ENCODE measurements around the gene XYLT1.
A peak's percentile ranks its signal among the peaks of the same experiment; 100 is the strongest.

XYLT1 gene

DNA sequence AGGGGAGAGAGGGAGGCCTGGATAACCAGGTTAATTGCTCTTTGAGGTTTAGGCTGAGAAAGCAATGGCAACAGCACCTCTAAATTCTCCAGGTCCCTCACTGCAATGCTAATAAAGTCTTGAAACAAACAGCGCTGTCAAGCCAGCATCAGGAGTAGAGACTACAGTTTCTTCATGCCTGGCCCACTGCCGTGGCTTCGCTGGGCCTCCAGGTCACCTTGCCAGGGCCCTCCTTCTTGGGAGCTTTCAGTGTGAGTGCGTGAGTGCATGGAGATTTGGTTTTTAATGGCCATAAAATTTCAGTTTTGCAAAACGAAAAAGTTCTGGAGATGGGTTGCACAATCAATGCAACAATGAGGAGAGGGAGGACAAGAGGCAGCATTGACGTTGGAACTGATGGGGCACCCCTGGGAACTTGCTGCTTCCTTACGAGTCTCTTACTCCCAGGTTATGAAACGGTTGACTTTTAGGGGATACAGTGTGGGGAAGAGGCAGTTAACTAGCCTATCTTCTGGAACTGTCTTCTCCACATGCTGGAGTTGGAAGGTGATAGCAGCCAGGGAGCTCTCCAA is 229.4 kb downstream of the XYLT1 start:
- no peak for DNase-seq

DNA sequence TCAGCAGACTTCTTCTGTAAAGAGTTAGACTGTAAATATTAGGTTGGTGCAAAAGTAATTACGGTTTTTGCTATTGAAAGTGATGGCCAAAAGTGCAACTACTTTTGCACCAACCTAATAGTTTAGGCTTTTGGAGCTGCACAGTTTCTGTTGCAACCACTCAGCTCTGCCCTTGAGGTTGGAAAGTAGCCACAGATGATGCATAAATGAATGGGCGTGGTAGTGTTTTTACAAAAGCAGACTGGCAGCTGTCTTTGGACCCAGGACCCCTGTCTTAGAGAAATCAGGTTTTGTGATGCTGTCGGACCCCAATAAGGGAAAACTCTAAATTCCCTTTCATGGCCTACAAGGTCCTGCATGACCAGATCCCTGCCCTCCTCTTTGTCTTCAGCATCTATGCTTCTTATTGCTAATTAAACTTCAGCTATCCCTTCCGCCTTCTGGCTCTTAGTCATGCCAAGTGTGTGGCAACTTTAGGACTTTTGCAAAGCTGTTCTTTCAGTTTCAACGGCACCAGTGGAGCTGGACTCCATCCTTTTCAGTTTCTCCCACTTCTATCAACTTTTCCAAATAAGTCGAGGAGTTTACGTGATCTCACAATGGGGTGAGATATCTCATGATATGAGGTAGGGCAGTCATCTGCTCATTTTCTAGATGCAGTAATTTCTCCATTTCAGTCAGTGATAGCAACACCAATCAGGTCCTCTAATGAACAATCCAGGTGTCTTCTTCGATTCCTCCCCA is 232.3 kb downstream of the XYLT1 start:
- no peak for DNase-seq

DNA sequence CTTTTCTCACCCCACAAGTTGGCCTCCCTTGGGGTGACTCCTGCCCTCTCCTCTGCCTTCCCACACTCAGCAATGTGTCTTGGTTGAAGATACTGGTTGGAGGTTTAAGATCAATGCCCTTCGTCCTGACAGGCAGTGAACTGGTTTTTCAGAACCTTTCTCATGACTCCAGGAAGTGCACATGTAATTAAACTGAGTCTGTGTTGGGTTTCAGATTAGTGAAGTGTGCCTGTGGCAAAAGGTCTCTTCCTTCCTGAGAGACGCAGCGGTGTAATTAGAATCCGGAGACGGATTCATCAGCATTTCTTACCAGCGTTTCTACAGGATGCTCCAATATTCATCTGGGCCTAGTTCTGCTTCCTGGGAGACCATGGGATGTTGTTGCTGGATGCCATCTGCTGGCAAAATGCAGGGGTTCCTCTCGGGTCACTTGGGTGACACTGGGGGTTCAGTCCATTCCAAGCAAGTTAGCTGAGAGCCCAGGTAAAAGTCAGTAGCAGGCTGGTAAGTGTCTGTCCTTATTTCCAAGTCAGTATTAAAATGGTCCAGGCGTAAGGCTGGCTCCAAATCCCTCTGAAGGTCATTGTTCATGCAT is 233.3 kb downstream of the XYLT1 start:
- DNase-seq, result no peak

DNA sequence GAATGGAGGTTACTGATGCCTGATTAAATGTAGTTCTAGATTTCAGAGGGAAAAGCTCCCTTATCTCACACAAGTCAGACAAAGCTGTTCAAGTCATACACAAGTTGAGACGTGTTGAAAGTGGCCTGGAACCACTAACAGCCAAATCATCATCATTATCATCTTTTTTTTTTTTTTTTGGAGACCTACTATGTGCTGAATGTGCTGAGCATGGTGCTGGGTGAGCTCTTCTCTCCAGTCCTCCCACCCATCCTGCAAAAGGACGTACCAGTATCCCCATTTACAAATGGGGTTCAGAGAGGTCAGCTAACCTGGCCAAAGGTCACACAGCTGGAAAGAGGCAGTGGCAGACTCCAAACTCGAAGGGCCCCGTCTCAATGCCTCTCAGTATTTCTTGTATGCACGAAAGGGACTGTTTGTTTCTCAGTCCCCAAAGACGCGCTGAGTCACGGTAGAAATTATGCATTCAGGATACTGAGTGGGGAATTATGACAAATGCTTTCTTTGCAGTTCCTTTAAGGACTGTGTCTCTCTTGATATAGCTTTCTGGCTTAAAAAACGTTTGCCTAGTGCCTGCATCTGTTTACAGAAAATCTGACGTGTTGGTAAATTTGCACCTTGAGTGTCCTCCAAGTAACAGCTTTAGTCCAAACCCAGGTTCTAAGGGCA is 235.5 kb downstream of the XYLT1 start:
- DNase-seq, result no peak

DNA sequence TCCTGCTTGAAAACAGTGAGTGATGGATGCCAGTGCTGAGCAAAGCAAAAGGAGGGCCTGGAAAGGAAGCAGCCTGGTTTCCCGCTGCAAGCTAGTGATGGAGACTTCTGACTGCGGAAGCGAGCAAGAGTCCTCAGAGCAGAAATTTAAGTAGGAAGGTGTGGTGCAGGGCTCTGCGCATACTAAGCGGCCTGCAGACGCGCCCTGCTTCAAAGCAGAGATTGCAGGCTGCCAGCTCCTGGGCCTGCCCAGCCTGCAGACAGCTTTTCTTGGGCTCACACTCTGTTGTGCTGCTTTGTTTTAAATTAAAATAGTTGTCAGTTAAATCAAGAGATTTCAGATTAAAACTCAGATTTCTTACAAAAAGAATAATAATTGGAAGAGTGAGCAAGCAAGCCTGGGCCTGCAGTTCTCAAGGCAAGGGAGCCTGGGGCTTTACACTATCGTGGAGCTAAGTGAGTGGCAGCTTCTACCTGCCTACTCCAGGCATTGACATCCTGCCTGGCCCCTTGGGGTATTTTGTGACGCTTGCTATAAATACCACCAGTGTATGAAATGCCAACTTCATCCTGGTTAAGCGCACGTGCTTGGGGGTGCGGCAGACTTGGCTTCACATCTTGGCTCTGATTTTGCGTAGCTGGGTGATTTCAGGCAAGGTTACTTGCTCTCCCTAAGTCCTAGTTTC is 237.3 kb downstream of the XYLT1 start:
- DNase-seq, result no peak

DNA sequence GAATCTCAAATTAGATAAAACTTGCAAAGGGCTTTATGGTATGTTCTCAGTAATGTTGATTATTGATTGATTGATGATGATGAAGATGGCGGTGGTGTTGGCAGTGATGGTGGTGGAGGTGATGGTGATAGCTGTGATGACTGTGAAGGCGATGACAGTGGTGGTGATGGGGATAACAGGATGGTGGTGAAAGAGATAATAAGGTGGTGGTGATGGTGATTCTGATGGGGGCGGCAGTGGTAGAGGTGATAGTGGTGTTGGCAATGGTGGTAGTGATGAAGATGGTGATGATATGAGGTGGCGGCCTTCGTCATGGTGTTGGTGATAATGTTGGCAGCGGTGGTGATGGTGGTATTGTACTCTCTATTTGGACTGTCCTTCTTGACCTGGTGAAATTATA is 238.3 kb downstream of the XYLT1 start:
- DNase-seq, result no peak

DNA sequence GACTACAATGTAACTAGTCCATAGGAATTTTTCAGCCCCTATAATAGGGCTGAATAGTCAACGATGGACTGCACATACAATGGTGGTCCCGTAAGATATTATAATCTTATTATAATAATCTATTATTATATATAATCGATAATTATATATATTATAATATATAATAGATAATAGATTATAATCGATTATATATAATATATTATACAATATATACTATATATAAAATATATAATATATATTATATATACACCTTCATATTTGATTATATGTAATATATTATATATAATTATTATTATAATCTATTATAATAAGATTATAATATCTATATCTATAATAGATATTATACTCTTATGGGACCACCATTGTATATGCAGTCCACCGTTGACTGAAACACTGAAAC is 238.8 kb downstream of the XYLT1 start:
- DNase-seq, result no peak

DNA sequence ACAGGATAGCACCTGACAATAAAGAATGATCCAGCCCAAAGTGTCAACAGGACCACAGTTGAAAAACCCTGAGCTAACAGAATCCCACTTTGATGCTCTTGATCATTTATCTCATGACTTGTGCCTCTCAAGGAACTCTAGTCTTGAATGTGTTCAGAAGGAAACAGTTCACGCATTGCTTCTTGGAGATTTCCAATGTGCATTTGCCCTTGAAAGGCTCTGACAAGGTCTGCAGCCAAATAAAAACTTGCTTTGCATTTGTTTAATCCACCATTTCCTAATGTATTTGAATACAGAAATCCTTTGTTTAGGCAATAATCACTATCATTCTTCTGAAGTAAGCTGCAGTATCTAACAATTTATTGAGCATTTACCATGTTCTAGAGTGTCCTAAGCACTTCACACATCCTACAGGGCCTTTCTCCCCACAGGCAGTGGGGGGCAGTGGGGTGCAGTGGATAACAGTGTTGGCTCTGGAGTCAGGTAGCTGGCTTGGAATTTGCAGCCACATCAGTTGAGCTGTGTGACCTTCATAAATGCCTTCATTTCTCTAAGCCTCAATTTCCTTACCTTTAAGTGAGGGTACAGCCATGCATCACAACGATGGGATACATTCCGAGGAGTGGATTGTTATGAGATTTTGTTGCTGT is 239.7 kb downstream of the XYLT1 start:
- no peak for DNase-seq

DNA sequence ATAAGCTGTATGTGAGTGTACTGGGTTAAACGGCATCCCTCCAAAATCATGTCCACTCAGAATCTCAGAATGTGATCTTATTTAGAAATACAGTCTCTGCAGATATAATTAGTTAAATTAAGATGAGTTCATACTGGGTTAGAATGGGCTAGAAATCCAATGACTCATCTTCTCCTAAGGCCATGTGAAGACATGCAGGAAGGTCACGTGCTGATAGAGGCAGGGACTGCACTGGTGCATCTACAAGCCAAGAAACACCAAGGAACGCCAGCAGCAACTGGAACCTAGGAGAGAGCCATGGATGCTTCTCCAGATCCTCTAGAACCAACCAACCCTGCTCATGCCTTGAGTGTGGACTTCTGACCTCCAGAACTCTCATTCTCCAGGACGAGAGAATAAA is 241.0 kb downstream of the XYLT1 start:
- no peak for DNase-seq

DNA sequence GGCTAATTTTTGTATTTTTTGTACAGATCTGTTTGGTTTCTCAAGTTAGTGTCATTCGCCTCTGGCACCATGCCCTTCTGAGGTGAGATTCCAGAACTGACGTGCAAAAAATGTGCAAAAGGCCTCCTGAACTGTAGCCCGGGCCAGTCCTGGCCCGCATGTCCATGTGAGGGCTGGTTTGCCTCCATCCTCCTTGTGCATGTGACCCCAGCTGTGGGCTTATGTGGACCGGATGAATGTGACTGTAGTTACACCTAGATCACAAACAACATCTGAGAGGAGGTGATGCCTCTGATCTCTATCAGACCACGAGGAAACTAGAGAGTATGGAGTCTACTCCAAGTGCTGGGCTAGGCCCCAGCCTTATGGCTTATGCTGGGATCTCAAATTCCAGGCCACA is 241.6 kb downstream of the XYLT1 start:
- DNase-seq, result no peak

DNA sequence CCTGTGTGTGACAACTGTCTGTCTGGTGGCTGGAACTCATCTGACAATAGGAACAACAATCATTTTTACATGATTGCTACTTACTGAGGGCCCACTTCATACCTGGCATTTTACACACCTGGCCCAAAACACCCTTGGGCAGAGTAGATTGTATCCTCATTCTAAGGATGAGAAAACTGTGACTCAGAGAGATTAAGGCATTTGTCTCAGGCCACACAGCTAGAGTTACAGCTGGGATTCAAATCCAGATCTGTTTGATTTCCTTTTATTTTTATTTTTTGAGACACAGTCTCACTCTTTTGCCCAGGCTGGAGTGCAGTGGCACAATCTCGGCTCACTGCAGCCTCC is 242.1 kb downstream of the XYLT1 start:
- no peak for DNase-seq

DNA sequence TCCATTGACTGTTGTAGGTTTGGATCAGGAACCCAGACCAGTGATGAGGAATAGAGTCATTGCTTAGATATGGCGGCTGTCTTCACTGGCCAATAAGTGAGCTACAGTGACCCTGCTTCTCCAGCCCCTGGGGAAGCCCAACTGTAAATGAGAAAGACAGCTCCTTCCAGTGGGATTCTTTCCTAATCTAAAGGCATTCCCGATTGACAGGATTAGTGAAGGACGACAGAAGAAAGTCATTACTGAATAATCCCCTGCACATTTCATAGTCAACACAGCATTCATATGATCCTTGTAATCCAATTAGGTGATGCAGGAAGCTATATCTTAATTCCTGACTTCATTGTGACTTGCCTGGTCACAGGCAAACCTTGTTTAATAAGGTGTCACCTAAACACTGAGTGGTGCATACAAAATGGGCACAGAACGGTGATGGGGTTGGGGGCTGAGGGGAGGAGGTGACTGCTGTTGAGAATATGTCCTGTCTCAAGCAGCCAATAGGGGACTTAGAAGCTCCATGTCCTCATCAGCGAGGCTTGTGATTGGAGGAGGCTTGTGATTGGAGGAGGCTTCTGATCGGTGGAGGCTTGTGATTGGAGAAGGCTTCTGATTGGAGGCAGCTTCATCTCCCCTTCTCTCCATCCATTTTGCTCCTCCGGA is 242.6 kb downstream of the XYLT1 start:
- DNase-seq, result no peak

DNA sequence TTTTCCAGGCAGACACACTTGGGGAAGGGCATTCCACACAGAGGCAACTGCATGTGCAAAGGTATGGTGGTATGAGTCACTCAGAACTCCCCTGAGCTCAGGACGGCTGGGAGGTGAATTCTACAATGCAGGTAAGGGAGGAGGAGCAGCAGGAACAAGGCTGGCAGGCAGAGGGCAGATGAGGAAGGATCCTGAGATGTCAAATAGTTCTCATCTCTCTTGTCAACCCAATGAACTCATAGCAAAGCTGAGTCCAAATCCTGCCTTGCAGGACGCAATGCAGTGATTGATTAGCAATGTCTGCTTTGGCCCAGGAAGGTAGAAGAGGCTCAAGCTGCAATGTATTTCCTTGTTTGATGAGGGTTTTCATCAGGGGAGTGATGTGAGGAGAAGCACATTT is 243.5 kb downstream of the XYLT1 start:
- DNase-seq, result no peak

DNA sequence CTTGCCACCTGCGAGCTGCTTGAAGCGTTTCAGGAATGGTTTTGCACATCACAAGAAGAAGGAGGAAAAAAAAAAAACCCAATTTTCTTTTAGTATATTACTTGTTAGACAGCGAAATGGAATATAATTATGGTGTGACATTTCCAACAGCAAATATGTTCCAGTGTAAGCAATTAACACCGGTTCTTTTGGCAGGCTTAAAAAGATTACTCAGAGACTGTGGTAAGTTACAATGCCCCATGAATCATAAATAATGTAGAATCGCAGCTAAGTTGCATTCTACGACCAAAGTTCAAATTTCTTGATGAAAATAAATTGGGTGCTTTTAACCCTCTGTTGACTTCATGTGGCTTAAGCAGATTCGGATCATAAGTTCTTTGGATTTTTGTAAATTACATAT is 245.2 kb downstream of the XYLT1 start:
- DNase-seq, result no peak

DNA sequence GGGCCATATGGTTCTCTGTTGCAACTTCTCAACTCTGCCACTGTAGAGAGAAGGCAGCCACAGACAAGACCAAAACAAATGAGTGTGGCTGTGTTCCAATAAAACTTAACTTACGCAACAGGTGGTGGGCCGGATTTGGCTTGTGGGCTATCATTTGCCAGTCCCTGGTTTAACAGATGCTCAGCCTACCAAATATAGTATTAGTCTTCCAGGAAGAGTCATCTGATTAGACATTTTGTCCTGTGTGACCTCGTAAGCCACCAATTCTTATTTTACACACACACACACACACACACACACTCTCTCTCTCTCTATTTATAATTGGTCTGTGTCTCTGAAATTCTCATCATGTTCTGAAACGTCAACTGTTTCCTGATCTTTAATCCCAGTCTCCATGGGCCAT is 245.9 kb downstream of the XYLT1 start:
- DNase-seq, result peak; percentile 41

DNA sequence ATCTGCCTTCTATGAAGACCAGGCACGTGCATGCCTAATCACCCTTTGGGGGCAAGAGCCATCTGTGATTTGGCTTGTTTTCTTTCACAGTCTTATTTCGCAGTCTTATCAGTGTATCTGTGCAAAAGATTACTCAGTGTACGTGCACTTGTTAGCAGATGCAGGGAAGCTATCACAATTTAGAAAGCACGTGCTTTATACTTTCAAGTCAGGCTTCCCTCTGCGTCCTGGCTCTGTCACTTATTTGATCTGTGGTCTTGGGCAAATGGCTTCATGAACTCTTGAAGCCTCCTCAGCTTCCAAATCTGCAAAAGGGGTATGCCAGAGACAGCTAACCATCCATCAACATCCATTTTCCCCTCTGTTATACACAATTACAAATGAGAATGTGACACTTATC is 246.4 kb downstream of the XYLT1 start:
- DNase-seq, result no peak

DNA sequence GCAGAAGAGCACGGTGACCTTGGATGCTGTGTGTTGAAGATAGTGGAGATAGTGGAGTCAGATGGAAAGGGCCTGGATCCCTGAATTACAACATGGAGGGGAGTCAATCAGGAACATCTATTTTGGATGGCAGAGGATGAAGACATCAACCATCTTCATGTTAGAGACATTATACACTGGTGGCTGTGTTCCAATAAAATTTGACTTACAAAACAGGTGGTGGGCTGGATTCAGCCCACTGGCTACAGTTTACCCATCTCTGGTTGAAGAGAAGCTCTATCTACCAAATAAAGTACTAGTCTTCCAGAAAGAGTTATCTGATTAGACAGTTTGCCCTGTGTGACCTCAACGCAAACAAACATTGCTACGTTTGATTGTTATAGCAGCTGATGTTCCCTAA is 247.2 kb downstream of the XYLT1 start:
- no peak for DNase-seq

DNA sequence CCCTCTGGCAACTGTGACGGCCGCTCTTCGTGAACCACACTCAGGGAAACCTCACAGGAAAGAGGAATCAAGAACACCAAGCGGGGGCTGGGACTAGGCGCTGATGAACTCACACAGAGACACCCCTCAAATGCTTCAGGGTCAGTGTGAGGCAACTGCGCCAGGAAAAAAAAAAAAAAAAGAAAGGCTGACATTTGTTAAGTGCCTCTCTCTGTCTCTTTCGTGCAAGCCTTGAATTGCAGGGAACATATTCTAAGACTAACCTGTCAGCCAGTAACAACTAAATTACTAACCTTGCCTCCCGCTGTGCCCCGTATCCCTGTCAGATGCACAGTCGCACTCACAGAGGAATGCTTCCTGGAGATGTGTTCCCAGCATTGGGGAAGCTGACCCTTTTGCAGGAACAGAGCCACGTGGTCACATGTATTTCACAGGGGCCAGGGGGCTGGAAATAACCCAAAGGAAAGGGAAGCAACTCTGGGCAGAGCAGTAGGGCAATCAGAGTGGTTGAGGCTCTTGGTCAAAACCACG is 247.8 kb downstream of the XYLT1 start:
- no peak for DNase-seq

DNA sequence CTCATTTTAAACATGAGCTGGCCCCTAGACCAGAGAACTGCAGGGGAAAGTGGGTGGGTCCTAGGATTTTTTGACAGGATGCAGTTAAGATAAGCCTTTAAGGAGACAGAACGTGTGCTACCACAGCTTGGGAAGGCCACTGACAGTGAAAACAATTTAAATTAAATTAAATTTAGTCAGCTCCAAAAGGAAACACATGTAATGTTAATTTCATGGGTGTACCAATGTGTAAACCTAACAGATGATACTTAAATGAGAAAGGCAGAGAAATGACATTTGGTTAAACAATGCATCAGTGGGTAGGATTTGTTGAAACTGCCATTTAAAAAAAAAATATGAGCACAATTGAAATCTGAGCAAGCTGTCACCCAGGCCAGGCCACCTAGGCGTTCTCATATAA is 250.8 kb downstream of the XYLT1 start:
- DNase-seq, result no peak

DNA sequence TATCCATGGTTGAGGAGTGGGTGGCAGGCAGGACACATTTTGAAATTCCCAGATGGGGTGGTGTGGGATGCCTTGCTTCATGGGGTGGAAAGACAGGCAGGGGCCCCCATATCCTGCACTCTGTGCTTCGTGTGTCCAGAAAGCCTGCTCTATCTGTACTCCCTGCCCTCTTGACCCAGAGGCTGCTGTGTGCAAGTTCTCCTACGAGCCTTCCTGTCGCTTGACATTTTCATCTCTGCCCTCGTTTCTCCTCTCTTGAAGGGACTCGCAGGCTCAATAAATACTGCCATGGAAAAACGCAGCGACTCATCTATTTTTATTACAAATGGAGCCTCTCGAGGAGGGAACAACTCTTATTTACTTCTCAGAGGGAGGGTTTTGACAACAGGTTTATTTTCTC is 254.8 kb downstream of the XYLT1 start:
- DNase-seq, result no peak

DNA sequence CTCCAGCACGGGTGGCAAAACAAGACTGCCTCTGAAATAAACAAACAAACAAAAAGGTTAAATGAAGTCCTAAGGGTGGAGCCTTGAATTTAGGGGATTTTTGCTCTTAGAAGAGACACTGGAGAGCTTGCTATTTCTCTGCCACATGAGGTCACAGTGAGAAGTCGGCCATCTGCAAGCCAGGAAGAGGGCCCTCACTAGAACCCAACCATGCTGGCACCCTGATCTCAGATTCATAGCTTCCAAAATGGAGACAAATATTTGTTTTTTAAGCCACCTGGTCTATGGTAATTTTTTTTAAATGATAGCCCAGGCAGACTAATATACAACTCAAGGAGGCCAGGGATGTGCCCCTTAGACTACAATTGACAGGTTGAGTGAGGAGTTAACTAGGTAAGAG is 255.5 kb downstream of the XYLT1 start:
- DNase-seq, result no peak

DNA sequence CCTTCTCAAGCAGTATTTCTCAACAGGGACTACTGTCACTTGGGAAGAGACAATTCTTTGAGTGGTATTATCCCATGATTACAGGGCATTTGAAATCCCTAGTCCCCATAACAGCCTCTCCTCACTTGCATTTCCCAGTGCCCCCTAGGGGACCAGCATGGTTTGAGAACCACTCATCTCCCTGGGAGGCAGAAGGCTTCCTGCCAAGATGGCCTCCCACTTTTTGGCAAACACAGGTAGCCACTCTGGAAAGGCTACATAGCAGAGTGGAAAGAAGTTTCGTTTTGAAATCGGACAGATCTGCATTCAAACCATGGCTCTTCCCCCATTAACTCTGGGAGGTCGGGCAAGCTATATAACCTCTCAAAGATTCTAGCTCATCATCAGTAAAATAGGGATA is 256.8 kb downstream of the XYLT1 start:
- no peak for DNase-seq

All from SIG-M5 (cell line).